GM11168 (cell line): ENCODE measurements around the gene MASP1.

ENCODE experiments used
- in situ Hi-C: fragments of 300-500 bp; cut with MboI; formaldehyde crosslinking; loops from one replicate; pipeline ENCODE4 v1.12.0; 2022; ENCODE audit warnings: low sequenced_read_pairs; ENCODE audit not compliant: unreplicated experiment

The MASP1 gene

GRCh38 chr3:187196573-187197334, 94.8 kb downstream of the MASP1 start:
- in situ Hi-C loops: no loop called here

GRCh38 chr3:187193181-187193580, 98.4 kb downstream of the MASP1 start:
- in situ Hi-C loops: no loop called here

GRCh38 chr3:187191271-187191670, 100.3 kb downstream of the MASP1 start:
- in situ Hi-C loops: no loop called here

- in situ Hi-C loops: no loop called here
These were observed 102.6 kb downstream of the MASP1 start for GRCh38 chr3:187188931-187189330.

GRCh38 chr3:187186801-187187421, 104.6 kb downstream of the MASP1 start:
- in situ Hi-C loops: no loop called here

- in situ Hi-C loops: no loop called here
These were observed 105.2 kb downstream of the MASP1 start for GRCh38 chr3:187186375-187186774.

GRCh38 chr3:187185759-187186158, 105.8 kb downstream of the MASP1 start:
- in situ Hi-C loops: no loop called here
